ENCODE data around the gene CD63. TPM values are rescaled to one million over a fixed set of nuclear protein-coding genes. Genes with fewer than 3 reads are reported as not detected.

The CD63 gene
- total and polyA plus RNA-seq, 2 of the 13 experiments (the other 11 are each of a cell fraction or from before 2014, with no cell fraction given): 234 to 277 TPM

- TF ChIP-seq, protein P1, sequence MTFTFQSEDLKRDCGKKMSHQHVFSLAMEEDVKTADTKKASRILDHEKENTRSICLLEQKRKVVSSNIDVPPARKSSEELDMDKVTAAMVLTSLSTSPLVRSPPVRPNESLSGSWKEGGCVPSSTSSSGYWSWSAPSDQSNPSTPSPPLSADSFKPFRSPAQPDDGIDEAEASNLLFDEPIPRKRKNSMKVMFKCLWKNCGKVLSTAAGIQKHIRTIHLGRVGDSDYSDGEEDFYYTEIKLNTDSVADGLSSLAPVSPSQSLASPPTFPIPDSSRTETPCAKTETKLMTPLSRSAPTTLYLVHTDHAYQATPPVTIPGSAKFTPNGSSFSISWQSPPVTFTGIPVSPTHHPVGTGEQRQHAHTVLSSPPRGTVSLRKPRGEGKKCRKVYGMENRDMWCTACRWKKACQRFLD (CRISPR knock-in tag; IDR thresholded peaks at IDR 0.05; ENCODE audit: borderline replicate concordance): no peak
- TF ChIP-seq SRSF4 (IDR thresholded peaks at IDR 0.05; ENCODE audit: low read depth, low read length, poor library complexity, severe bottlenecking) (no peak), TRAFD1 (CRISPR knock-in tag; IDR thresholded peaks at IDR 0.05; ENCODE audit: borderline replicate concordance) (peak; percentile 33; the same call in 1 of the 2 replicates), ZEB1 (IDR thresholded peaks at IDR 0.05; ENCODE audit: insufficient replicate concordance, low read depth) (no peak), HMGA1 (CRISPR knock-in tag; conservative IDR thresholded peaks at IDR 0.05) (no peak), ZNF530 (CRISPR knock-in tag; IDR thresholded peaks at IDR 0.05; ENCODE audit: low read depth) (no peak), ZBTB43 (CRISPR knock-in tag; conservative IDR thresholded peaks at IDR 0.05) (no peak), ZSCAN31 (CRISPR knock-in tag; IDR thresholded peaks at IDR 0.05; ENCODE audit: low read depth) (peak; percentile 69; the same call in 1 of the 2 replicates), HCFC1 (IDR thresholded peaks at IDR 0.05; ENCODE audit: low read depth, low read length) (no peak), ZNF546 (CRISPR knock-in tag; conservative IDR thresholded peaks at IDR 0.05) (no peak), GPBP1L1 (CRISPR knock-in tag; IDR thresholded peaks at IDR 0.05) (no peak), SRY (CRISPR knock-in tag; IDR thresholded peaks at IDR 0.05) (no peak)
- TF ChIP-seq, protein P2, sequence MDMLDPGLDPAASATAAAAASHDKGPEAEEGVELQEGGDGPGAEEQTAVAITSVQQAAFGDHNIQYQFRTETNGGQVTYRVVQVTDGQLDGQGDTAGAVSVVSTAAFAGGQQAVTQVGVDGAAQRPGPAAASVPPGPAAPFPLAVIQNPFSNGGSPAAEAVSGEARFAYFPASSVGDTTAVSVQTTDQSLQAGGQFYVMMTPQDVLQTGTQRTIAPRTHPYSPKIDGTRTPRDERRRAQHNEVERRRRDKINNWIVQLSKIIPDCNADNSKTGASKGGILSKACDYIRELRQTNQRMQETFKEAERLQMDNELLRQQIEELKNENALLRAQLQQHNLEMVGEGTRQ (IDR thresholded peaks at IDR 0.05; ENCODE audit: low read depth, low read length): no peak
- TF ChIP-seq, protein P2 (CRISPR knock-in tag; IDR thresholded peaks at IDR 0.05; ENCODE audit: borderline replicate concordance): no peak
- TF ChIP-seq, protein P3, sequence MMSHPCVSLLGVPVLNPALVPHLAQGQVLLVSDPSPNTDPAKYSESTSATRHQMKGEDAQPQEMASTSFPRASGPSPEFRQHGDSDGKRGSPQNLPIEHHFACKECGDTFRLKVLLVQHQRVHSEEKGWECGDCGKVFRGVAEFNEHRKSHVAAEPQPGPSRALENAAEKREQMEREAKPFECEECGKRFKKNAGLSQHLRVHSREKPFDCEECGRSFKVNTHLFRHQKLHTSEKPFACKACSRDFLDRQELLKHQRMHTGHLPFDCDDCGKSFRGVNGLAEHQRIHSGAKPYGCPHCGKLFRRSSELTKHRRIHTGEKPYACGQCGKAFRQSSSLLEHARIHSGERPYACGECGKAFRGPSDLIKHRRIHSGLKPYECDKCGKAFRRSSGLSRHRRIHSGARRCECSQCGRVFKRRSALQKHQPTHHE (CRISPR knock-in tag; IDR thresholded peaks at IDR 0.05; ENCODE audit: borderline replicate concordance): peak; percentile 52; the same call in 1 of the 2 replicates
- TF ChIP-seq, protein P4, sequence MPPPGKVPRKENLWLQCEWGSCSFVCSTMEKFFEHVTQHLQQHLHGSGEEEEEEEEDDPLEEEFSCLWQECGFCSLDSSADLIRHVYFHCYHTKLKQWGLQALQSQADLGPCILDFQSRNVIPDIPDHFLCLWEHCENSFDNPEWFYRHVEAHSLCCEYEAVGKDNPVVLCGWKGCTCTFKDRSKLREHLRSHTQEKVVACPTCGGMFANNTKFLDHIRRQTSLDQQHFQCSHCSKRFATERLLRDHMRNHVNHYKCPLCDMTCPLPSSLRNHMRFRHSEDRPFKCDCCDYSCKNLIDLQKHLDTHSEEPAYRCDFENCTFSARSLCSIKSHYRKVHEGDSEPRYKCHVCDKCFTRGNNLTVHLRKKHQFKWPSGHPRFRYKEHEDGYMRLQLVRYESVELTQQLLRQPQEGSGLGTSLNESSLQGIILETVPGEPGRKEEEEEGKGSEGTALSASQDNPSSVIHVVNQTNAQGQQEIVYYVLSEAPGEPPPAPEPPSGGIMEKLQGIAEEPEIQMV (CRISPR knock-in tag; IDR thresholded peaks at IDR 0.05; ENCODE audit: low read depth): 0 out of 2 replicates have a peak, but pooled peaks have one; percentile 49
Measured at GRCh38 chr12:55681142-55682077, 47.4 kb downstream of the CD63 start (continued).

Data from HepG2 (cell line).